Heart right ventricle (tissue), 16 donors: ENCODE measurements around the gene MRPS21. TPM values are rescaled to one million over a fixed set of nuclear protein-coding genes. Genes with fewer than 3 reads are reported as not detected.

Experiments used
- ATAC-seq, 8 donors: fragments of 200-7000 bp; cut with Tn5 transposase; one replicate each; pipeline ENCODE4 v1.9.1; 2020; ENCODE audit warnings: mild to moderate bottlenecking in 8 of 8, moderate library complexity in 8 of 8, moderate number of reproducible peaks in 1 of 8
- DNase-seq, 2 donors: peaks; one replicate each; pipeline ENCODE4 v3.0.0-alpha.2; 2020
- H3K27ac ChIP-seq, 10 donors: fragments of 200-600 bp; sonication (generic) in 2 of 10; one replicate each; pipeline versions ENCODE4 v1.5.0 to v1.8.0; 2020 to 2022; ENCODE audit warnings: mild to moderate bottlenecking in 3 of 10
- H3K27me3 ChIP-seq, 7 donors: fragments of 200-600 bp; one replicate each; pipeline ENCODE4 v1.8.0; 2021 to 2022; ENCODE audit warnings: mild to moderate bottlenecking in 2 of 7
- H3K36me3 ChIP-seq, 9 donors: fragments of 200-600 bp; sonication (generic) in 1 of 9; one replicate each; pipeline versions ENCODE4 v1.5.0 to v1.8.0; 2020 to 2022; ENCODE audit warnings: mild to moderate bottlenecking in 2 of 9
- H3K4me1 ChIP-seq, 9 donors: fragments of 200-600 bp; sonication (generic) in 1 of 9; one replicate each; pipeline versions ENCODE4 v1.5.0 to v1.8.0; 2020 to 2022; ENCODE audit warnings: mild to moderate bottlenecking in 4 of 9
- H3K4me3 ChIP-seq, 10 donors: fragments of 200-600 bp; sonication (generic) in 2 of 10; one replicate each; pipeline versions ENCODE4 v1.5.0 to v1.8.0; 2020 to 2022; ENCODE audit warnings: mild to moderate bottlenecking in 7 of 10, moderate library complexity in 2 of 10
- H3K9me3 ChIP-seq, 11 donors: fragments of 200-600 bp in 10 of 11; sonication (generic) in 2 of 11; one replicate each; pipeline versions ENCODE4 v1.5.0 to v1.8.0; 2013 to 2022; ENCODE audit warnings: mild to moderate bottlenecking in 2 of 11, control low read depth in 1 of 11, moderate library complexity in 1 of 11
- WGBS, 2 donors: extraction: QIAGEN DNeasy Blood & Tissue Kit; methylation state at CpG; one replicate each; pipeline ENCODE4 v1.1.7; 2013; ENCODE audit warnings: inconsistent platforms in 1 of 2; 5-methylcytosine and 5-hydroxymethylcytosine counted together
- intact Hi-C, 10 donors: fragments of 100-400 bp; cut with DNase I; formaldehyde crosslinking; loops; one replicate each; pipeline versions ENCODE4 v1.11.1 to v1.14.2; 2022
- polyA plus RNA-seq, 2 donors: library from polyadenylated mRNA; stranded (reverse); fragments of 200-250 nt; gene quantifications; one replicate each; pipeline ENCODE4 v1.2.3, GENCODE V29; 2013
- total RNA-seq, 10 donors: library from RNA; stranded (reverse); fragmentation: NEBNext Ultra II Directional in 3 of 10; extraction: Animal tissue kit (Norgen Biotek cat#: 25700) in 3 of 10; gene quantifications; one replicate each; pipeline versions ENCODE4 v1.2.1 to v1.2.4, GENCODE V29; 2021 to 2023
- TF ChIP-seq, protein P1 (sequence below), 9 donors: fragments of 200-600 bp; sonication (generic) in 2 of 9; IDR thresholded peaks; one replicate each; pipeline versions ENCODE4 v1.5.0 to v1.8.0; 2021 to 2022; ENCODE audit warnings: antibody characterized with exemption in 9 of 9, mild to moderate bottlenecking in 5 of 9, moderate library complexity in 1 of 9
- donor health status: Arrhythmogenic right ventricular cardiomyopathy.
- donor health status: ischemic (EF 13 %, LVEDD 7.1; RV severe dilation, severe dysfunction).
- donor health status: healthy with polysubstance abuse.
- donor health status: DM: no; HTN: yes; CAD: no.
- donor health status: DM: no; HTN: no; CAD: no.
- donor health status: ischemic (EF 25% LVEDD 6.9; RV normal size, moderate dysfunction).
- donor health status: ischemic (EF 25% LVEDD 5.7; RV mildly dilated, moderate dysfunction).
- donor health status: healthy.
- donor health status: DM: yes; HTN: yes; CAD: no.
- donor health status: Ischemic cardiomyopathy.
- donor health status: ischemic (EF 35%, LVEDD 5.7; RV mildly dilated, moderate dysfunction).
- donor health status: nonischemic (EF 11% LVEDD 7.7; RV severe dilation, severe dysfunction).
- donor health status: DM: yes; HTN: yes; CAD: no.
- donor health status: PGD.
- donor health status: ischemic (EF 29% LVEDD 5.4; RV normal size, mild dysfunction).
- donor health status: nonischemic (EF 23%, LVEDD 6.1; RV moderate dilation, normal function).

Gene MRPS21
- total and polyA plus RNA-seq, 12 donors = 68.4 to 195 (median 75.2) TPM

DNA sequence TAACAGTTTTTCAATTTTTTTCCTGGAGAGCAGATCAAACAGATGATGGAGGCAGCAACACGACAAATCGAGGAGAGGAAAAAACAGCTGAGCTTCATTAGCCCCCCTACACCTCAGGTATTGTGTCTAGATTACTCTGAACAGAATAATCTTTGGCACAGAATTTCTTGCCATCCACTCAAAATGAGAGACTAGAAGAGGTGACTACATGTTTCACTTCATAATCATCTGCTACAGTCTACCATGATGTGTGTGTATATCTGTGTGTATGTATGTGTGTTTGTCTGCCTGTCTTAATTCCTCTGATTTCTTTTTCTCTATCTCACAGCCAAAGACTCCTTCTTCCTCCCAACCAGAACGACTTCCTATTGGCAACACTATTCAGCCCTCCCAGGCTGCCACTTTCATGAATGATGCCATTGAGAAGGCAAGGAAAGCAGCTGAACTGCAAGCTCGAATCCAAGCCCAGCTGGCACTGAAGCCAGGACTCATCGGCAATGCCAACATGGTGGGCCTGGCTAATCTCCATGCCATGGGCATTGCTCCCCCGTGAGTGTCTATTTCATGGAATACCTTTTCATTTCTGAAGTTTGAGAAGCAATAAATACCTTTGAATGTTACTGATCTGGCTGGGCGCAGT is 39.1 kb downstream of the MRPS21 start:
- Histone ChIP-seq H3K27me3 (no peaks in the 10 kb centered on the region), H3K4me3 (no peak overlapping the region), H3K27ac (no peak overlapping the region), H3K36me3 (peaks cover 0 to 100% (median 80%) of the 10 kb centered on the region in 9 donors), H3K9me3 (no peaks in the 10 kb centered on the region), H3K4me1 (no peaks in the 10 kb centered on the region)
- DNase-seq = no peak
- no peak for ATAC-seq
- intact Hi-C loops = no loop called here
- TF ChIP-seq, protein P1, sequence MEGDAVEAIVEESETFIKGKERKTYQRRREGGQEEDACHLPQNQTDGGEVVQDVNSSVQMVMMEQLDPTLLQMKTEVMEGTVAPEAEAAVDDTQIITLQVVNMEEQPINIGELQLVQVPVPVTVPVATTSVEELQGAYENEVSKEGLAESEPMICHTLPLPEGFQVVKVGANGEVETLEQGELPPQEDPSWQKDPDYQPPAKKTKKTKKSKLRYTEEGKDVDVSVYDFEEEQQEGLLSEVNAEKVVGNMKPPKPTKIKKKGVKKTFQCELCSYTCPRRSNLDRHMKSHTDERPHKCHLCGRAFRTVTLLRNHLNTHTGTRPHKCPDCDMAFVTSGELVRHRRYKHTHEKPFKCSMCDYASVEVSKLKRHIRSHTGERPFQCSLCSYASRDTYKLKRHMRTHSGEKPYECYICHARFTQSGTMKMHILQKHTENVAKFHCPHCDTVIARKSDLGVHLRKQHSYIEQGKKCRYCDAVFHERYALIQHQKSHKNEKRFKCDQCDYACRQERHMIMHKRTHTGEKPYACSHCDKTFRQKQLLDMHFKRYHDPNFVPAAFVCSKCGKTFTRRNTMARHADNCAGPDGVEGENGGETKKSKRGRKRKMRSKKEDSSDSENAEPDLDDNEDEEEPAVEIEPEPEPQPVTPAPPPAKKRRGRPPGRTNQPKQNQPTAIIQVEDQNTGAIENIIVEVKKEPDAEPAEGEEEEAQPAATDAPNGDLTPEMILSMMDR (IDR thresholded peaks at IDR 0.05) = no peak
- WGBS, 2 donors = 92% methylated on average over 7 of the region's 7 CpGs

DNA sequence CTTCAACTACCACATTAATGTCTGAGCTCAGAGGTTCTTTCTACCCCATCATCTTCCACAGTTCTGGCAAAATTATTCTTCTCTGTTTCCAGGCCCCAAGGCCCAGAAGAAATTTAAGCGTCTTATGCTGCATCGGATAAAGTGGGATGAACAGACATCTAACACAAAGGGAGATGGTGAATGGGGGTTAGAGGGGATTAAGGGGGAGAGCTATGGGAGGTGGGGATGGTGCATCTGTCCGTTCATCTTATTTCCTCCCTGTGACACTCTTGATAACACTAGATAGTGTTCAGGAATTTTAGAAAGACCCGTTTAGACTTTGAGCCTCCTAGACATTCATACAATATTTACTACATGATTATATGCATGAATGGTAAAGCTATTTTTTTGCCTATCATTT is 52.7 kb downstream of the MRPS21 start:
- Histone ChIP-seq H3K27me3 (no peaks in the 10 kb centered on the region), H3K27ac (no peak overlapping the region), H3K36me3 (peaks cover 3 to 100% (median 81%) of the 10 kb centered on the region in 9 donors), H3K4me3 (no peak overlapping the region), H3K9me3 (no peaks in the 10 kb centered on the region), H3K4me1 (no peaks in the 10 kb centered on the region)
- no peak for ATAC-seq
- intact Hi-C loops = loop anchor here in 1 of 10 donors (10.0 kb wide), 1 partner anchor 488 kb away; no protein-coding TSS in a partner anchor
- no peak for DNase-seq
- TF ChIP-seq, protein P1 (IDR thresholded peaks at IDR 0.05) = no peak
- WGBS, 2 donors = 80 to 84% methylated on average over 4 of the region's 4 CpGs

DNA sequence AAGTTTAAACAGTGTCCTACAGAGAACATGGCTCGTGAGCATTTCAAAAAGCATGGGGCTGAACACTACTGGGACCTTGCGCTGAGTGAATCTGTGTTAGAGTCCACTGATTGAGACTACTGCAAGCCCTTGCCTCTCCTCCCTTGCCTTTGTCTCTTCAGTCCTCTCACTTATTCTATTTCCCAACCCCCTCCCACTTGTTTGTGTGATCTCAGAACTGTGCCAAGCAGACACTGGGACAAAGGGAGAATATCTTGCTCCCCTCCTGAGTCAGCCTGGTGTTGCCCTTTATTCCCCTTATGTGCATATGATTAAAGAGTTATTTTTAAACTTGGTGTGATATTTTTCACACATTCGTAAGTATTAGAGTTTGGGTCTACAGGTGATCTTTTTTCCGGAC is 59.2 kb downstream of the MRPS21 start:
- DNase-seq (no peak), ATAC-seq (peak in 4 of 8 donors; percentile 17 to 76 (median 46))
- Histone ChIP-seq H3K4me3 (no peak overlapping the region), H3K9me3 (no peaks in the 10 kb centered on the region), H3K27me3 (no peaks in the 10 kb centered on the region), H3K4me1 (no peaks in the 10 kb centered on the region), H3K36me3 (peaks cover 0 to 93% (median 39%) of the 10 kb centered on the region in 9 donors), H3K27ac (no peak overlapping the region)
- TF ChIP-seq, protein P1 (IDR thresholded peaks at IDR 0.05) = no peak
- intact Hi-C loops = no loop called here
- 90 to 91% methylated on average over 4 of the region's 4 CpGs for WGBS, 2 donors

Other genes starting within 250 kb of the MRPS21 start
- 10 to 100 TPM; 41.5 to 73.6 (median 51.9) TPM for gene VPS45, start 226.1 kb upstream of the MRPS21 start, total RNA-seq
- gene VPS45, start 226.1 kb upstream of the MRPS21 start, polyA plus RNA-seq = 10 to 100 TPM; 26.6 to 31.0 TPM
- 10 to 100 TPM; 29.3 to 82.3 (median 56.8) TPM for gene PLEKHO1, start 143.9 kb upstream of the MRPS21 start, total RNA-seq
- 100 to 1,000 TPM; 215 to 221 TPM for gene PLEKHO1, start 143.9 kb upstream of the MRPS21 start, polyA plus RNA-seq
- gene ANP32E, start 57.7 kb upstream of the MRPS21 start, total RNA-seq = 10 to 100 TPM; 23.7 to 58.2 (median 41.6) TPM
- 10 to 100 TPM; 17.3 to 40.0 TPM for gene ANP32E, start 57.7 kb upstream of the MRPS21 start, polyA plus RNA-seq
- 10 to 100 TPM in 3 of 10 donors, 1 to 10 TPM in 5, under 1 TPM in 2; 0.48 to 18.5 (median 2.9) TPM for gene CA14, start 36.1 kb upstream of the MRPS21 start, total RNA-seq
- 10 to 100 TPM in 1 of 2 donors, 1 to 10 TPM in 1; 3.3 to 11.6 TPM for gene CA14, start 36.1 kb upstream of the MRPS21 start, polyA plus RNA-seq
- 10 to 100 TPM; 56.6 to 86.9 (median 65.7) TPM for gene APH1A, start 24.8 kb upstream of the MRPS21 start, total RNA-seq
- gene APH1A, start 24.8 kb upstream of the MRPS21 start, polyA plus RNA-seq = 10 to 100 TPM; 52.9 to 74.4 TPM
- gene C1orf54, start 21.1 kb upstream of the MRPS21 start, total RNA-seq = 10 to 100 TPM in 6 of 10 donors, 1 to 10 TPM in 4; 5.7 to 19.5 (median 11.8) TPM
- 10 to 100 TPM; 29.1 to 34.3 TPM for gene C1orf54, start 21.1 kb upstream of the MRPS21 start, polyA plus RNA-seq
- 10 to 100 TPM in 6 of 10 donors, 1 to 10 TPM in 4; 3.4 to 22.6 (median 15.5) TPM for gene CIART, start 11.3 kb upstream of the MRPS21 start, total RNA-seq
- 10 to 100 TPM in 1 of 2 donors, 1 to 10 TPM in 1; 4.9 to 18.7 TPM for gene CIART, start 11.3 kb upstream of the MRPS21 start, polyA plus RNA-seq
- 10 to 100 TPM; 17.8 to 25.5 (median 20.1) TPM for gene PRPF3, start 27.7 kb downstream of the MRPS21 start, total RNA-seq
- 10 to 100 TPM; 19.6 to 43.6 TPM for gene PRPF3, start 27.7 kb downstream of the MRPS21 start, polyA plus RNA-seq
- gene RPRD2, start 70.3 kb downstream of the MRPS21 start, total RNA-seq = 10 to 100 TPM; 21.9 to 34.5 (median 28.2) TPM
- 1 to 10 TPM; 4.0 to 7.4 TPM for gene RPRD2, start 70.3 kb downstream of the MRPS21 start, polyA plus RNA-seq
- gene TARS2, start 193.6 kb downstream of the MRPS21 start, total RNA-seq = 10 to 100 TPM; 25.1 to 44.4 (median 37.0) TPM
- 10 to 100 TPM; 19.1 to 27.4 TPM for gene TARS2, start 193.6 kb downstream of the MRPS21 start, polyA plus RNA-seq
- 10 to 100 TPM in 8 of 10 donors, 1 to 10 TPM in 2; 5.8 to 26.3 (median 12.8) TPM for gene ECM1, start 214.2 kb downstream of the MRPS21 start, total RNA-seq
- 10 to 100 TPM; 24.7 to 28.2 TPM for gene ECM1, start 214.2 kb downstream of the MRPS21 start, polyA plus RNA-seq
- under 1 TPM in 2 of 10 donors, not detected in 8; 0.46 to 0.60 TPM for gene FALEC, start 221.9 kb downstream of the MRPS21 start, total RNA-seq
- gene FALEC, start 221.9 kb downstream of the MRPS21 start, polyA plus RNA-seq = not detected